22Rv1 (cell line): ENCODE results near the gene GDPD1.
"Not testable (repeated sequence)": the region's sequence is repeated elsewhere in the genome, so short reads cannot be mapped to it uniquely, and the experiment has no call there.

Experiments used
- H3K27ac ChIP-seq: fragments of 450-650 bp; 2 replicates; pipeline ENCODE4 v1.5.1; 2017
- CTCF ChIP-seq: fragments of 450-650 bp; IDR thresholded peaks from 2 replicates; pipeline ENCODE4 v1.5.1; 2017; ENCODE audit warnings: mild to moderate bottlenecking
- ZFX ChIP-seq: fragments of 450-650 bp; IDR thresholded peaks from 2 replicates; pipeline ENCODE4 v1.6.1; 2017; ENCODE audit warnings: antibody characterized with exemption, borderline replicate concordance

The GDPD1 gene

GRCh38 chr17:59220328-59221158 lies at the start of gene GDPD1:
GDPD1 (plus strand) TSS chr17:59220511; CDS start chr17:59220610, 99 bp downstream.
- peak within 1 kb of the TSS; percentile 68 for H3K27ac ChIP-seq
- peak; percentile 87 for TF ChIP-seq CTCF
- no peak for TF ChIP-seq ZFX

- TF ChIP-seq ZFX (no peak), CTCF (no peak)
- H3K27ac ChIP-seq = no peak overlapping the region
These were observed 47.8 kb upstream of the GDPD1 start for GRCh38 chr17:59172436-59173004.

- H3K27ac ChIP-seq = no peak overlapping the region
- TF ChIP-seq ZFX (no peak), CTCF (no peak)
These were observed 45.6 kb upstream of the GDPD1 start for GRCh38 chr17:59174671-59175070.

- no peak overlapping the region for H3K27ac ChIP-seq
- TF ChIP-seq ZFX (no peak), CTCF (no peak)
These were observed 45.2 kb upstream of the GDPD1 start for GRCh38 chr17:59175076-59175475.

GRCh38 chr17:59178266-59178985 lies 41.9 kb upstream of the GDPD1 start:
- TF ChIP-seq CTCF (no peak), ZFX (no peak)
- no peak overlapping the region for H3K27ac ChIP-seq

GRCh38 chr17:59179601-59180000 lies 40.7 kb upstream of the GDPD1 start:
- not testable (repeated sequence) for H3K27ac ChIP-seq

GRCh38 chr17:59180626-59181025 lies 39.7 kb upstream of the GDPD1 start:
- TF ChIP-seq CTCF (no peak), ZFX (no peak)

More at GRCh38 chr17:59180626-59181025, 39.7 kb upstream of the GDPD1 start:
- H3K27ac ChIP-seq = no peak overlapping the region
